CD14-positive monocyte (primary cell): ENCODE measurements around the gene RYR2. TPM values are rescaled to one million over a fixed set of nuclear protein-coding genes. Genes with fewer than 3 reads are reported as not detected.

ENCODE experiments used
- DNase-seq, 3 donors: peaks; one replicate each; pipeline ENCODE4 v3.0.0-alpha.2; 2011 to 2022
- H2AFZ ChIP-seq: 2 replicates; pipeline ENCODE4 v1.6.0; 2012; ENCODE audit warnings: mild to moderate bottlenecking, low read depth, low read length, inconsistent platforms; ENCODE audit not compliant: insufficient read depth, poor library complexity, severe bottlenecking
- H3K27ac ChIP-seq, 2 donors: 1 replicate in 1 of 2; 2 replicates in 1 of 2; pipeline ENCODE4 v1.5.1; 2012 to 2013; ENCODE audit warnings: low read length in 2 of 2, control low read depth in 1 of 2, inconsistent platforms in 1 of 2, low read depth in 1 of 2, mild to moderate bottlenecking in 1 of 2
- H3K27me3 ChIP-seq, 2 donors: one replicate each; pipeline versions ENCODE4 v1.6.0 to v1.6.1; 2011 to 2013; ENCODE audit warnings: low read length in 2 of 2; ENCODE audit not compliant: control insufficient read depth in 2 of 2, insufficient read depth in 2 of 2
- H3K36me3 ChIP-seq, 2 donors: replicated peaks in 1 of 2; 1 replicate in 1 of 2; 2 replicates in 1 of 2; pipeline versions ENCODE4 v1.5.1 to v1.6.1; 2012 to 2013; ENCODE audit warnings: low read length in 2 of 2, control low read depth in 1 of 2, inconsistent platforms in 1 of 2, mild to moderate bottlenecking in 1 of 2; ENCODE audit not compliant: insufficient read depth in 2 of 2, control insufficient read depth in 1 of 2
- H3K4me1 ChIP-seq, 2 donors: 1 replicate in 1 of 2; 2 replicates in 1 of 2; pipeline versions ENCODE4 v1.5.1 to v1.6.1; 2012 to 2013; ENCODE audit warnings: low read length in 2 of 2, control low read depth in 1 of 2, inconsistent platforms in 1 of 2, mild to moderate bottlenecking in 1 of 2, moderate library complexity in 1 of 2; ENCODE audit not compliant: insufficient read depth in 2 of 2, control insufficient read depth in 1 of 2
- H3K4me2 ChIP-seq: replicated peaks from 2 replicates; pipeline ENCODE3; 2012; ENCODE audit warnings: low read length, moderate library complexity, mild to moderate bottlenecking; ENCODE audit not compliant: poor library complexity, severe bottlenecking; ENCODE audit errors: extremely low read depth
- H3K4me3 ChIP-seq, 3 experiments: fragments of 200-600 bp in 1 of 3; sonication (generic) in 1 of 3; replicated peaks in 1 of 3; 1 replicate in 2 of 3; 2 replicates in 1 of 3; pipeline ENCODE4 v1.5.1; 2011 to 2013; ENCODE audit warnings: low read length in 3 of 3, mild to moderate bottlenecking in 3 of 3, control low read depth in 2 of 3, low read depth in 2 of 3, inconsistent platforms in 1 of 3, moderate library complexity in 1 of 3
- H3K79me2 ChIP-seq: 2 replicates; pipeline ENCODE4 v1.6.0; 2012; ENCODE audit warnings: mild to moderate bottlenecking, control low read depth, inconsistent platforms, low read length, moderate library complexity; ENCODE audit not compliant: insufficient read depth
- H3K9ac ChIP-seq: 2 replicates; pipeline ENCODE4 v1.6.0; 2017; ENCODE audit warnings: low read length, mild to moderate bottlenecking; ENCODE audit not compliant: insufficient read depth, poor library complexity, severe bottlenecking
- H3K9me3 ChIP-seq, 2 donors: replicated peaks in 1 of 2; 1 replicate in 1 of 2; 2 replicates in 1 of 2; pipeline versions ENCODE4 v1.5.1 to v1.6.1; 2012 to 2013; ENCODE audit warnings: low read length in 2 of 2, control low read depth in 1 of 2; ENCODE audit not compliant: control insufficient read depth in 1 of 2, insufficient read depth in 1 of 2
- H4K20me1 ChIP-seq: 2 replicates; pipeline ENCODE4 v1.6.0; 2012; ENCODE audit warnings: mild to moderate bottlenecking, low read length, control low read depth, moderate library complexity; ENCODE audit not compliant: insufficient read depth
- H3K27ac Mint-ChIP-seq, 7 donors: one replicate each; pipeline ENCODE4 v1.8.0; 2020; ENCODE audit warnings: mild to moderate bottlenecking in 7 of 7, mixed read lengths in 7 of 7, moderate library complexity in 6 of 7, inconsistent platforms in 2 of 7
- H3K27me3 Mint-ChIP-seq, 3 donors: one replicate each; pipeline ENCODE4 v1.8.0; 2021 to 2022; ENCODE audit warnings: low read depth in 3 of 3, mild to moderate bottlenecking in 3 of 3, mixed read lengths in 3 of 3, moderate library complexity in 3 of 3, inconsistent platforms in 1 of 3
- H3K36me3 Mint-ChIP-seq, 2 donors: one replicate each; pipeline ENCODE4 v1.8.0; 2020; ENCODE audit warnings: mixed read lengths in 2 of 2, inconsistent platforms in 1 of 2, mild to moderate bottlenecking in 1 of 2
- H3K4me1 Mint-ChIP-seq: one replicate; pipeline ENCODE4 v1.8.0; 2020; ENCODE audit warnings: mild to moderate bottlenecking, mixed read lengths
- H3K4me3 Mint-ChIP-seq, 2 donors: one replicate each; pipeline ENCODE4 v1.8.0; 2020; ENCODE audit warnings: mild to moderate bottlenecking in 2 of 2, mixed read lengths in 2 of 2, moderate library complexity in 1 of 2
- H3K9me3 Mint-ChIP-seq, 7 donors: one replicate each; pipeline ENCODE4 v1.8.0; 2020 to 2022; ENCODE audit warnings: mixed read lengths in 7 of 7, mild to moderate bottlenecking in 6 of 7, moderate library complexity in 6 of 7, inconsistent platforms in 2 of 7
- WGBS: methylation state at CpG from one replicate; pipeline ENCODE4 v1.1.5; 2013; ENCODE audit warnings: missing lambda C conversion rate; ENCODE audit not compliant: insufficient coverage; 5-methylcytosine and 5-hydroxymethylcytosine counted together
- intact Hi-C, 2 donors: fragments of 100-400 bp; cut with micrococcal nuclease; formaldehyde crosslinking; loops; one replicate each; pipeline versions ENCODE4 v1.15.0 to v1.15.1; 2023
- polyA plus RNA-seq, 3 donors: library from polyadenylated mRNA; depleted of rRNA in 1 of 3; unstranded in 2 of 3; stranded (reverse) in 1 of 3; fragments of 300-500 nt in 2 of 3; fragments of >200 nt in 1 of 3; fragmentation: Illumina TruSeq in 2 of 3; gene quantifications; 1 replicate in 2 of 3; 2 replicates in 1 of 3; pipeline ENCODE4 v1.2.3, GENCODE V29; 2012 to 2021
- TF ChIP-seq, protein P1 (sequence below): fragments of 200-600 bp; IDR thresholded peaks from one replicate; pipeline ENCODE4 v1.8.0; 2022; ENCODE audit warnings: antibody characterized with exemption, mild to moderate bottlenecking

Gene RYR2
- polyA plus RNA-seq, 3 donors: not detected

DNA sequence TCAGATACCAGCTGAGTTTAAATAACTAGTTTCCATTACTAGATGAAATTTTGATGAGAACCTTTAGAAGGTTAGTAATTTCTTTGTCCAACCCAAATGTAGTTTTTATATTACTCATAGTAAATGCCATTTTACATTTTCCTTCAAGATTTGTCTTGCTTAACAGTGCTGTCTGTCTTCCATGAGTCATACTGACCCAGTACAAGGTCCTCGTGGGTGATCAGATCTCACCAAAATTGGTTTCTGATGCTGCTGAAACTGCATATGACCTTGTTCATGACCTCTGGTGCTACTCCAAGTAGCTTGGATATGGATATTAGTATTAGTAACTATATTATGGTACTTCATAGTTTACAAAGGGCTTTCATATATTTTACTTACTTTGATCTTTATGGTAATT lies 207.1 kb downstream of the RYR2 start:
- H4K20me1 ChIP-seq: no peaks in the 10 kb centered on the region
- H2AFZ ChIP-seq: no peak overlapping the region
- no peaks in the 10 kb centered on the region for H3K27me3 ChIP-seq
- H3K36me3 ChIP-seq: no peaks in the 10 kb centered on the region
- TF ChIP-seq, protein P1, sequence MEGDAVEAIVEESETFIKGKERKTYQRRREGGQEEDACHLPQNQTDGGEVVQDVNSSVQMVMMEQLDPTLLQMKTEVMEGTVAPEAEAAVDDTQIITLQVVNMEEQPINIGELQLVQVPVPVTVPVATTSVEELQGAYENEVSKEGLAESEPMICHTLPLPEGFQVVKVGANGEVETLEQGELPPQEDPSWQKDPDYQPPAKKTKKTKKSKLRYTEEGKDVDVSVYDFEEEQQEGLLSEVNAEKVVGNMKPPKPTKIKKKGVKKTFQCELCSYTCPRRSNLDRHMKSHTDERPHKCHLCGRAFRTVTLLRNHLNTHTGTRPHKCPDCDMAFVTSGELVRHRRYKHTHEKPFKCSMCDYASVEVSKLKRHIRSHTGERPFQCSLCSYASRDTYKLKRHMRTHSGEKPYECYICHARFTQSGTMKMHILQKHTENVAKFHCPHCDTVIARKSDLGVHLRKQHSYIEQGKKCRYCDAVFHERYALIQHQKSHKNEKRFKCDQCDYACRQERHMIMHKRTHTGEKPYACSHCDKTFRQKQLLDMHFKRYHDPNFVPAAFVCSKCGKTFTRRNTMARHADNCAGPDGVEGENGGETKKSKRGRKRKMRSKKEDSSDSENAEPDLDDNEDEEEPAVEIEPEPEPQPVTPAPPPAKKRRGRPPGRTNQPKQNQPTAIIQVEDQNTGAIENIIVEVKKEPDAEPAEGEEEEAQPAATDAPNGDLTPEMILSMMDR: no peak
- DNase-seq: no peak
- H3K79me2 ChIP-seq: no peaks in the 10 kb centered on the region
- intact Hi-C loops: no loop called here
- H3K4me3 ChIP-seq: no peak overlapping the region
- H3K9ac ChIP-seq: no peak overlapping the region
- H3K9me3 Mint-ChIP-seq: peaks cover 0 to 7% (median 0%) of the 10 kb centered on the region in 7 donors
- no peak overlapping the region for H3K27ac ChIP-seq
- H3K4me3 Mint-ChIP-seq: no peak overlapping the region
- H3K4me2 ChIP-seq: no peak overlapping the region
- H3K9me3 ChIP-seq: no peaks in the 10 kb centered on the region
- no peak overlapping the region for H3K27ac Mint-ChIP-seq
- H3K4me1 Mint-ChIP-seq: no peaks in the 10 kb centered on the region
- WGBS: 85% methylated on average over 1 of the region's 1 CpG
- H3K27me3 Mint-ChIP-seq: no peaks in the 10 kb centered on the region
- no peaks in the 10 kb centered on the region for H3K36me3 Mint-ChIP-seq
- no peaks in the 10 kb centered on the region for H3K4me1 ChIP-seq

DNA sequence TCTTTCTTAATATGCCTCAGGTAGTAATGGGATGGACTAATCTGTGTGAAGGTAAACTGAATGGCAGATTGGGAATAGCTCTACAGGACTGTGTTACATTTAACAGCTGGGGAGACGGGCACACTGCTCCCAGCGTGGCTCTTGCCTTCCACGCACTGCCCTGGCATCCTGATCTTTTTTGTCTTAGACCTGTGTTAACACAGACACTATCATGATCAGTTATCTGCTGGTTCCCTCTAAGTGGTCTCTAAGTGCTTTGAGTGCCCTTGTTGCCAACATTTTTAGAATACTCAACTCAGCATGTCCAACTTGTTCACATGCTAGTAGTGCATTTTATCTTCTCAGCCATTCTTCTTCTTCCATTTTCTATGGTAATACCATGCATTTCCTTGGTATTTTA lies 208.1 kb downstream of the RYR2 start:
- H4K20me1 ChIP-seq: no peaks in the 10 kb centered on the region
- WGBS: 81% methylated on average over 3 of the region's 3 CpGs

More for the DNA sequence above, 208.1 kb downstream of the RYR2 start:
- no peaks in the 10 kb centered on the region for H3K79me2 ChIP-seq
- H3K36me3 ChIP-seq: no peaks in the 10 kb centered on the region
- Mint-ChIP-seq H3K4me1 (no peaks in the 10 kb centered on the region), H3K36me3 (no peaks in the 10 kb centered on the region), H3K9me3 (peaks cover 0 to 3% (median 0%) of the 10 kb centered on the region in 7 donors), H3K27me3 (no peaks in the 10 kb centered on the region), H3K27ac (no peak overlapping the region), H3K4me3 (no peak overlapping the region)
- H3K4me2 ChIP-seq: no peak overlapping the region
- H3K27ac ChIP-seq: no peak overlapping the region
- H2AFZ ChIP-seq: no peak overlapping the region
- H3K4me1 ChIP-seq: no peaks in the 10 kb centered on the region
- no peak overlapping the region for H3K9ac ChIP-seq
- no peaks in the 10 kb centered on the region for H3K9me3 ChIP-seq
- TF ChIP-seq, protein P1: no peak
- no peaks in the 10 kb centered on the region for H3K27me3 ChIP-seq
- intact Hi-C loops: no loop called here
- DNase-seq: no peak
- H3K4me3 ChIP-seq: no peak overlapping the region
